H1 (cell line): Measurements from ENCODE around the gene TMPRSS13. TPM values are rescaled to one million over a fixed set of nuclear protein-coding genes. Genes with fewer than 3 reads are reported as not detected.

Experiments used
- CTCF ChIA-PET: fragments of 300-600 bp; sonication (Branson Sonifier 250); formaldehyde crosslinking; loops from one replicate; lab custom pipeline; 2021; ENCODE audit not compliant: partially characterized antibody; lab: Charles Lee
- POLR2A ChIA-PET: fragments of 300-600 bp; sonication (Branson Sonifier 250); formaldehyde crosslinking; loops from one replicate; lab custom pipeline; 2021; ENCODE audit warnings: inconsistent platforms; ENCODE audit not compliant: partially characterized antibody; lab: Charles Lee
- DNase-seq, 2 experiments: peaks; one replicate each; pipeline versions ENCODE4 v3.0.0 to v3.0.0-alpha.2; 2010 to 2022; ENCODE audit warnings: low spot score in 2 of 2, low read depth in 1 of 2, mixed read lengths in 1 of 2
- FAIRE-seq: peaks from 2 replicates; lab custom pipeline; 2011; peaks lifted over from hg19 to GRCh38; lab: Jason Lieb, UNC
- H2AFZ ChIP-seq: 2 replicates; pipeline ENCODE4 v1.8.1; 2012; ENCODE audit warnings: low read length, inconsistent platforms
- H2AK5ac ChIP-seq: 2 replicates; pipeline ENCODE4 v1.6.1; 2013; ENCODE audit warnings: low read depth, low read length
- H2BK120ac ChIP-seq: replicated peaks from 2 replicates; pipeline ENCODE3; 2013; ENCODE audit warnings: low read depth, low read length, inconsistent platforms
- H2BK12ac ChIP-seq: 2 replicates; pipeline ENCODE4 v1.6.1; 2013; ENCODE audit warnings: low read depth, low read length
- H2BK15ac ChIP-seq: 2 replicates; pipeline ENCODE4 v1.6.1; 2013; ENCODE audit warnings: low read length
- H2BK20ac ChIP-seq: 2 replicates; pipeline ENCODE4 v1.6.1; 2013; ENCODE audit warnings: low read length
- H2BK5ac ChIP-seq: 2 replicates; pipeline ENCODE4 v1.6.1; 2013; ENCODE audit warnings: low read depth, low read length
- H3K14ac ChIP-seq: 2 replicates; pipeline ENCODE4 v1.6.1; 2013; ENCODE audit warnings: inconsistent platforms; ENCODE audit not compliant: insufficient read length
- H3K18ac ChIP-seq: 2 replicates; pipeline ENCODE4 v1.6.1; 2013; ENCODE audit warnings: low read length; ENCODE audit errors: extremely low read depth
- H3K23ac ChIP-seq: 2 replicates; pipeline ENCODE4 v1.6.1; 2013; ENCODE audit warnings: inconsistent platforms; ENCODE audit not compliant: insufficient read length
- H3K23me2 ChIP-seq: 2 replicates; pipeline ENCODE4 v1.6.1; 2013; ENCODE audit warnings: low read depth, low read length
- H3K27ac ChIP-seq: 2 replicates; pipeline ENCODE4 v1.6.1; 2011; ENCODE audit warnings: low read depth, low read length, inconsistent platforms
- H3K27me3 ChIP-seq, 4 experiments: replicated peaks in 1 of 4; 1 replicate in 1 of 4; 2 replicates in 3 of 4; pipeline versions ENCODE4 v1.6.1 to v1.8.1; 2011 to 2013; ENCODE audit warnings: low read length in 3 of 4, mild to moderate bottlenecking in 3 of 4, inconsistent platforms in 2 of 4, mixed read lengths in 2 of 4, moderate library complexity in 1 of 4; ENCODE audit not compliant: control insufficient read depth in 3 of 4, insufficient read depth in 3 of 4; ENCODE audit errors: extremely low read depth in 1 of 4
- H3K36me3 ChIP-seq, 4 experiments: 2 replicates each; pipeline versions ENCODE4 v1.6.1 to v1.8.1; 2011 to 2013; ENCODE audit warnings: mild to moderate bottlenecking in 4 of 4, low read length in 3 of 4, moderate library complexity in 2 of 4, control low read depth in 1 of 4, inconsistent platforms in 1 of 4; ENCODE audit not compliant: insufficient read depth in 4 of 4, control insufficient read depth in 2 of 4
- H3K4ac ChIP-seq: replicated peaks from 2 replicates; pipeline ENCODE3; 2013; ENCODE audit warnings: low read length, low read depth, mixed read lengths, inconsistent platforms; ENCODE audit not compliant: insufficient read length
- H3K4me1 ChIP-seq, 4 experiments: replicated peaks in 1 of 4; 1 replicate in 1 of 4; 2 replicates in 3 of 4; pipeline versions ENCODE4 v1.6.1 to v1.8.1; 2011 to 2013; ENCODE audit warnings: low read length in 3 of 4, inconsistent platforms in 2 of 4, mixed read lengths in 1 of 4; ENCODE audit not compliant: insufficient read depth in 4 of 4, control insufficient read depth in 3 of 4
- H3K4me2 ChIP-seq, 2 experiments: 2 replicates each; pipeline versions ENCODE4 v1.6.1 to v1.8.1; 2011 to 2013; ENCODE audit warnings: low read depth in 2 of 2, low read length in 2 of 2, control low read depth in 1 of 2, inconsistent platforms in 1 of 2, mild to moderate bottlenecking in 1 of 2; ENCODE audit not compliant: insufficient read depth in 1 of 2
- H3K4me3 ChIP-seq, 4 experiments: fragments of 200-600, 300-600 bp in 1 of 4; sonication (generic), shearing (Covaris generic), sonication (Bioruptor Twin) in 1 of 4; 2 replicates each; pipeline versions ENCODE4 v1.5.1 to v1.8.1; 2011 to 2016; ENCODE audit warnings: low read length in 4 of 4, low read depth in 3 of 4, control low read depth in 2 of 4, inconsistent platforms in 2 of 4, mild to moderate bottlenecking in 2 of 4, mixed read lengths in 1 of 4, moderate library complexity in 1 of 4; ENCODE audit not compliant: insufficient read depth in 2 of 4; ENCODE audit errors: extremely low read depth in 1 of 4
- H3K56ac ChIP-seq: replicated peaks from 2 replicates; pipeline ENCODE3; 2013; ENCODE audit warnings: low read depth, mild to moderate bottlenecking, mixed read lengths, low read length, inconsistent platforms; ENCODE audit not compliant: insufficient read length
- H3K79me1 ChIP-seq: 2 replicates; pipeline ENCODE4 v1.6.1; 2013; ENCODE audit warnings: low read depth, low read length, control low read depth
- H3K79me2 ChIP-seq, 2 experiments: 2 replicates each; pipeline versions ENCODE4 v1.6.1 to v1.8.1; 2012 to 2013; ENCODE audit warnings: low read length in 2 of 2, mild to moderate bottlenecking in 2 of 2, inconsistent platforms in 1 of 2; ENCODE audit not compliant: insufficient read depth in 2 of 2, control insufficient read depth in 1 of 2
- H3K9ac ChIP-seq, 4 experiments: replicated peaks in 1 of 4; 1 replicate in 1 of 4; 2 replicates in 3 of 4; pipeline versions ENCODE4 v1.6.1 to v1.8.1; 2011 to 2013; ENCODE audit warnings: low read depth in 3 of 4, low read length in 3 of 4, control low read depth in 2 of 4, mild to moderate bottlenecking in 2 of 4, moderate library complexity in 2 of 4, inconsistent platforms in 1 of 4; ENCODE audit errors: extremely low read depth in 1 of 4
- H3K9me3 ChIP-seq, 2 experiments: 2 replicates each; pipeline versions ENCODE4 v1.6.1 to v1.8.1; 2012 to 2013; ENCODE audit warnings: mild to moderate bottlenecking in 2 of 2, moderate library complexity in 2 of 2, control low read depth in 1 of 2, inconsistent platforms in 1 of 2, low read depth in 1 of 2, low read length in 1 of 2, mixed read lengths in 1 of 2; ENCODE audit not compliant: insufficient read depth in 2 of 2
- H4K20me1 ChIP-seq, 2 experiments: replicated peaks in 1 of 2; 2 replicates each; pipeline versions ENCODE3 to v1.8.1; 2011 to 2013; ENCODE audit warnings: inconsistent platforms in 2 of 2, low read length in 2 of 2, mild to moderate bottlenecking in 1 of 2; ENCODE audit not compliant: insufficient read depth in 2 of 2, control insufficient read depth in 1 of 2
- H4K5ac ChIP-seq: 2 replicates; pipeline ENCODE4 v1.6.1; 2013; ENCODE audit warnings: low read length, low read depth, mixed read lengths, inconsistent platforms; ENCODE audit not compliant: insufficient read length
- H4K8ac ChIP-seq: 2 replicates; pipeline ENCODE4 v1.8.0; 2013; ENCODE audit warnings: mild to moderate bottlenecking, moderate library complexity, low read length, inconsistent platforms; ENCODE audit not compliant: insufficient read depth; ENCODE audit errors: extremely low read depth
- H4K91ac ChIP-seq: replicated peaks from 2 replicates; pipeline ENCODE3; 2013; ENCODE audit warnings: low read length, mixed read lengths, inconsistent platforms; ENCODE audit not compliant: insufficient read length
- BCL11A ChIP-seq, 2 experiments: IDR thresholded peaks; one replicate each; pipeline ENCODE4 v1.6.1; 2011; ENCODE audit warnings: low read depth in 2 of 2, low read length in 2 of 2, mild to moderate bottlenecking in 2 of 2
- EP300 ChIP-seq, 2 experiments: IDR thresholded peaks; 1 replicate in 1 of 2; 2 replicates in 1 of 2; pipeline ENCODE4 v1.6.1; 2011 to 2012; ENCODE audit warnings: low read depth in 2 of 2, low read length in 2 of 2, mild to moderate bottlenecking in 2 of 2, borderline replicate concordance in 1 of 2, inconsistent platforms in 1 of 2, moderate library complexity in 1 of 2
- GTF2F1 ChIP-seq: IDR thresholded peaks from 2 replicates; pipeline ENCODE4 v1.6.1; 2012; ENCODE audit warnings: low read depth, low read length, improper control_type of control experiment, borderline replicate concordance
- JUN ChIP-seq: IDR thresholded peaks from 2 replicates; pipeline ENCODE4 v1.6.1; 2011; ENCODE audit warnings: low read depth, mild to moderate bottlenecking, improper control_type of control experiment, low read length
- SP1 ChIP-seq: IDR thresholded peaks from 2 replicates; pipeline ENCODE4 v1.6.1; 2011; ENCODE audit warnings: low read depth, low read length
- WGBS, 2 experiments: shearing (Covaris generic) in 1 of 2; methylation state at CpG; one replicate each; pipeline versions ENCODE4 v1.1.6 to v1.1.7; 2013 to 2015; ENCODE audit warnings: low lambda C conversion rate in 2 of 2, mixed read lengths in 2 of 2, inconsistent platforms in 1 of 2, low coverage in 1 of 2, missing lambda C conversion rate in 1 of 2; ENCODE audit not compliant: insufficient replicate concordance in 2 of 2, insufficient coverage in 1 of 2, insufficient read length in 1 of 2; ENCODE audit errors: extremely low coverage in 1 of 2, missing lambda C conversion rate in 1 of 2; 5-methylcytosine and 5-hydroxymethylcytosine counted together
- polyA plus RNA-seq, 7 experiments: library from polyadenylated mRNA; depleted of rRNA in 3 of 7; stranded (reverse) in 5 of 7; unstranded in 2 of 7; fragments of >200 nt in 5 of 7; fragments of 200-250 nt in 2 of 7; gene quantifications; 1 replicate in 5 of 7; 2 replicates in 1 of 7; 4 replicates in 1 of 7; pipeline versions ENCODE4 v1.2.1 to v1.2.3, GENCODE V29; 2011 to 2013; ENCODE audit warnings: missing spikeins in 2 of 7, mixed read lengths in 2 of 7
- total RNA-seq: library from RNA; stranded (reverse); fragmentation: NEBNext Ultra II Directional; extraction: Animal tissue kit (Norgen Biotek cat#: 25700); gene quantifications from 2 replicates; pipeline ENCODE4 v1.2.1, GENCODE V29; 2021

TMPRSS13 gene
- total and polyA plus RNA-seq, 2 of the 8 experiments (the other 6 are each of a cell fraction or from before 2014, with no cell fraction given) = 0.61 to 0.79 TPM

GRCh38 chr11:117912497-117912896, 16.7 kb downstream of the TMPRSS13 start:
- FAIRE-seq (no peak), DNase-seq (no peak)
- Histone ChIP-seq H3K9ac (no peak overlapping the region), H2BK15ac (no peak overlapping the region), H2AK5ac (no peak overlapping the region), H2BK120ac (no peak overlapping the region), H2BK12ac (no peak overlapping the region), H3K56ac (no peak overlapping the region), H3K9me3 (no peaks in the 10 kb centered on the region), H3K79me2 (no peaks in the 10 kb centered on the region), H4K5ac (no peak overlapping the region), H3K23me2 (peaks cover 1% of the 10 kb centered on the region; the same call in 1 of the 2 replicates), H3K23ac (no peak overlapping the region), H2AFZ (no peak overlapping the region), H3K4me3 (no peak overlapping the region), H3K27me3 (no peaks in the 10 kb centered on the region), H2BK20ac (no peak overlapping the region), H3K4me1 (peaks cover 0 to 6% (median under 1%) of the 10 kb centered on the region in 4 experiments; a peak in 3 of 7 replicates), H2BK5ac (no peak overlapping the region), H3K4ac (no peak overlapping the region), H3K14ac (no peak overlapping the region), H4K8ac (no peak overlapping the region), H3K79me1 (no peaks in the 10 kb centered on the region), H3K36me3 (no peaks in the 10 kb centered on the region), H4K20me1 (peaks cover 0 to 2% of the 10 kb centered on the region in 2 experiments), H3K27ac (no peak overlapping the region), H4K91ac (no peak overlapping the region), H3K18ac (no peak overlapping the region), H3K4me2 (no peak overlapping the region)
- ChIA-PET POLR2A (interaction anchor here (1.3 kb wide), 1 partner anchor 17 kb away, joined by 3 read pairs; no protein-coding TSS in a partner anchor), CTCF (interaction anchor here (1.0 to 14.8 kb wide), 6 partner anchors 7 to 68 kb away, joined by 3 to 143 read pairs (median 40); no protein-coding TSS in a partner anchor)
- 89% methylated on average over 7 of the region's 7 CpGs; no CpG with 5 or more reads in 1 of the 2 experiments for WGBS, 2 experiments
- TF ChIP-seq EP300 (IDR thresholded peaks at IDR 0.05; ENCODE audit: borderline replicate concordance in 1 of 2, low read depth in 2 of 2, low read length in 2 of 2) = no peak
- no peak for TF ChIP-seq GTF2F1
- no peak for TF ChIP-seq BCL11A (IDR thresholded peaks at IDR 0.05; ENCODE audit: low read depth in 2 of 2, low read length in 2 of 2)
- TF ChIP-seq JUN = no peak
- TF ChIP-seq SP1 = no peak
